Measurements from ENCODE around the gene MAP7D2.

Gene MAP7D2

GRCh38 chrX:19966056-19966455 lies 150.7 kb downstream of the MAP7D2 start:
- no peak for DNase-seq (ENCODE audit: low read depth)

DNA sequence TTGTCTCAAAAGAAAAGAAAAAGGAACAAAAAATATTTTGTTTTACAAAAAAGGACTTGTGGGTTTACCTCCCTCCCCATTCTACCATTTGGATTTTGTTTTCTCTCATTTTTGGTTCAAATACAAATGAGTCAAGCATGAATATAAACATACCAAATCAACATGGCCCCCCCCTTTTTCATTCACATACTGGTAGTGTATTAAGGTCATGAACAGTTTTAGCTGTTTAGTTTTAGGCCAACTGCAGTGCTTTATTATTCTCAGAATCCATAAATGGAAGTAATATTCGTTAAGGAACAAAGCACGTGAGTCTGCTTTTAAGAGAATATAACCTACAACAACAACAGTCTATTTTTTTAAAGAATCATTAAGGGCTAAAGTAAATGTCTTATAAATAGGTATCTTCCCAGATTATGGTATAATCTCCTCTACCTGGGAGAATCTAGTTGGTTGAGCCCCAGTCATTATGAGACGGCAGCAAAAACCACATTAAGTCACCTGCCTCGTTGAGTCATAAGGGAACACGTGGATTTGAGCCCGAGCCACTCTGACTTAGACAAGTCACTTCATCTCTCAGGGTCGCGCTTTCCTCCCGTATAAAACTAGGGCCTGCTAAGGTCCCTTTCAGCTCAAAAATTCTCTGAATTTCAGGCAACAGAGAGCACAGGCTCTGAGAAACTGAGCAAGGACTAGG lies 152.5 kb downstream of the MAP7D2 start:
- no peak for DNase-seq (ENCODE audit: low read depth)

DNA sequence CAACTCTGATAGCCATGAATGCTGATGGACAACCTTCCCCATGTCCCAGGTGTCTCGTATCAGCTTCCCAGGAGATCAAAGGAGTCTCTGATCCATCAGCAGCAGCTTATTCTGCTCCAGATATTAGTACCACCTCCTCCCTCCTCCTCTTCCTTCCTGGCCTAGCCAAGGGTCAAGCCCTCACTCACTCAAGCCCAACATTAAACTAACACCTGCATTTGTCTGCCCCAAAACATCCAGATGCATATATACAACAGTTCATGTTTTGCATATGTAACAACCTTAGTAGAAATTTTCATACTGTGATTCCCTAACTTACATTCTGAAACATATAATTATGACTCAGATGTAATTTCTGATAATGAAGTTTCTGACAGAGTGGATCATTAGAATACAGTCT lies 155.8 kb downstream of the MAP7D2 start:
- no peak for DNase-seq (ENCODE audit: low read depth)

- no peak for DNase-seq (ENCODE audit: low read depth)
Observed at GRCh38 chrX:19958552-19959486, 157.9 kb downstream of the MAP7D2 start.

DNA sequence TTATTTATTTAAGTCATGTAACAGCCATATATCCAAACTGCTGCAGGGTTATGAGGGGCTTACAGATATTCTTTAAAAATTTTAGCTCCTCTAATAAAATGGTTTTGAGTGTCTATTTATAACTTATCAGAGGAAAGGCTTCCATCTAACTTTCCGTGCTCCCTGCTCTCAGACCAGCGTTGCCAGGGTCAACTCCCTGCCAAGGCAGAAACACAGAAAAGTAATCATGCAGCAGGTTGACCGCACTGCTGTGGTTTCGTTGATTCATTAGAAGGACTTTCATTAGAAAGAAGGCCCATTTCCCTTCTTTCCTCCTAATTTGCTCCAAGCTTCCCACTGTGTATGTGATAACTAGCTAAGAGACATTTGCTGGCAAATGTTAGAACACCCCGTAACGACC lies 159.8 kb downstream of the MAP7D2 start:
- DNase-seq (ENCODE audit: low read depth) = no peak
